ENCODE results near the gene ELN.

DNA sequence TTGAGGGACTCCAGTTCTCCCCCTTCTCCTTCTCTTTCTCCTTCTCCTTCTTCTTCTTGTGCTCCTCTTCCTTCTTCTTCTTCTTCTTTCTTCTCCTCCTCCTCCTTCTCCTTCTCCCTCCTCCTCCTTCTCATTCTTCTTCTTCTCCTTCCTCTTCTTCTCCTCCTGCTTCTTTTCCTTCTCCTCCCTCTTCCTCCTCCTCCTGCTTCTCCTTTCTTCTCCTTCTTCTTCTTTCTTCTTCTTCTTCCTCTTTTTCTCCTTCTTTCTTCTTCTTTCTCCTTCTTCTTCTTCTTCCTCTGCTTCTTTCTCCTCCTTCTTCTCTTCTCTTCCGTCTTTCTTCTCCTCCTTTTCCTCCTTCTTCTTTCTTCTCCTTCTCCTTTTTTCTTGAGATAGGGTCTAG, 30.0 kb downstream of the ELN start:
- TF ChIP-seq ATF1 (CRISPR knock-in tag; IDR thresholded peaks at IDR 0.05) (no peak), ATF1 (tag; IDR thresholded peaks at IDR 0.05) (no peak), YY1 (IDR thresholded peaks at IDR 0.05; ENCODE audit: borderline replicate concordance in 1 of 3, control insufficient read depth in 1 of 3, extremely low read depth in 1 of 3, insufficient read depth in 3 of 3, insufficient read length in 1 of 3, insufficient replicate concordance in 2 of 3, low read depth in 1 of 3, low read length in 2 of 3) (no peak)
